ENCODE measurements around the gene PHF1. TPM values are rescaled to one million over a fixed set of nuclear protein-coding genes. Genes with fewer than 3 reads are reported as not detected.

The PHF1 gene
- total RNA-seq, 1 donor from 2014 or later, result 63.6 TPM

DNA sequence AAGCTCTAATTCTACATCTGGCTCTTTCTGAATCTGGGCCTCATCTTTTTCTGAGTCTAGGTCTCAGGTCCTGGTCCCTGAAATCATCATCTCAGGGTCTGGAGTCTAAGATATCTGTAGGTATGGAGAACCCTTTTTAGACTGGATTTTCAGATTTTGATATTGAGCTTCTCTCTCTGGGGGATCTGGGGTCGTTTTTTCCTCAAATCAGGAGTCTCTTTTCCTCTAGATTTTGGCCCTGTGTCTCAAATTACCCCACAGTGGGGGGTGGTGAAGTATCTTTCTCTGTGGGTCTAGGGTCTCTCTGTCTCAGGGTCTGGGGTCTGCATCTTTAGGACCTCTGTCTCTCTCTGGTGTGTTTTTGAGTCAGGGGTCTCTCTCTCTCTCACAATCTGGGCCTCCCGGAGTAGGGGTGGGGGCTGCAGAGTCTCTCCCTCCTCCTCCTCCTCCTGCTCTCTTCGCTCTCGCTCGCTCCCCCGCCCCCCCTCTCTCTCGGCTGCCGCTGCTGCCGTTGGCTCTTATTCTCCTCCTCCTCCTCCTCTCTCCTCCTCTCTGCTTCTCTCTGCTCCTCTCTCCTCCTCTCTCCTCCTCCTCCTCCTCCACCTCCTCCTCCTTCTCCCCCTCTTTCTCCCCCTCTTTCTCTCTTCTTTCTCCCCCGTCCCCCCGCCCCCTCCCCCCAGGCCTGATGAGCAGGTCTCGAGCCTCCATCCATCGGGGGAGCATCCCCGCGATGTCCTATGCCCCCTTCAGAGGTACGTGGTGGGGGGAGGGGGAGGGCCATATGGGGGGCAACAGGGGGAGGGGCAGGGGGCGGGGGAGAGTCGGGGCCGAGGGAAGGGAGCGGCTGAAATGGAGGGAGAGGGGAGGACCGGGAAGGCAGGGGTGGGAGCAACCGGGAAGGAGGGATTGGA is 9.0 kb downstream of the PHF1 start, which contains the start of gene SYNGAP1:
TSS of gene SYNGAP1 (plus strand) at position 486 of the 911 bp plus-strand sequence. CDS start at position 686, 200 bp downstream.
- peaks cover 69% of the 10 kb centered on the region for H3K4me1 Mint-ChIP-seq
- peak within 1 kb of the TSS; percentile 98 for H3K27ac Mint-ChIP-seq
- TF ChIP-seq, protein P1, sequence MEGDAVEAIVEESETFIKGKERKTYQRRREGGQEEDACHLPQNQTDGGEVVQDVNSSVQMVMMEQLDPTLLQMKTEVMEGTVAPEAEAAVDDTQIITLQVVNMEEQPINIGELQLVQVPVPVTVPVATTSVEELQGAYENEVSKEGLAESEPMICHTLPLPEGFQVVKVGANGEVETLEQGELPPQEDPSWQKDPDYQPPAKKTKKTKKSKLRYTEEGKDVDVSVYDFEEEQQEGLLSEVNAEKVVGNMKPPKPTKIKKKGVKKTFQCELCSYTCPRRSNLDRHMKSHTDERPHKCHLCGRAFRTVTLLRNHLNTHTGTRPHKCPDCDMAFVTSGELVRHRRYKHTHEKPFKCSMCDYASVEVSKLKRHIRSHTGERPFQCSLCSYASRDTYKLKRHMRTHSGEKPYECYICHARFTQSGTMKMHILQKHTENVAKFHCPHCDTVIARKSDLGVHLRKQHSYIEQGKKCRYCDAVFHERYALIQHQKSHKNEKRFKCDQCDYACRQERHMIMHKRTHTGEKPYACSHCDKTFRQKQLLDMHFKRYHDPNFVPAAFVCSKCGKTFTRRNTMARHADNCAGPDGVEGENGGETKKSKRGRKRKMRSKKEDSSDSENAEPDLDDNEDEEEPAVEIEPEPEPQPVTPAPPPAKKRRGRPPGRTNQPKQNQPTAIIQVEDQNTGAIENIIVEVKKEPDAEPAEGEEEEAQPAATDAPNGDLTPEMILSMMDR (IDR thresholded peaks at IDR 0.05; ENCODE audit: unreplicated experiment), result no peak
- H3K36me3 Mint-ChIP-seq, result peaks cover 13% of the 10 kb centered on the region
- H3K4me3 Mint-ChIP-seq, result peak within 1 kb of the TSS; percentile 94
- no peaks in the 10 kb centered on the region for H3K9me3 Mint-ChIP-seq
- H3K27me3 Mint-ChIP-seq (ENCODE audit: low read depth), result no peaks in the 10 kb centered on the region
- no peak for DNase-seq (ENCODE audit: low spot score in 2 of 2, unreplicated experiment in 2 of 2)

DNA sequence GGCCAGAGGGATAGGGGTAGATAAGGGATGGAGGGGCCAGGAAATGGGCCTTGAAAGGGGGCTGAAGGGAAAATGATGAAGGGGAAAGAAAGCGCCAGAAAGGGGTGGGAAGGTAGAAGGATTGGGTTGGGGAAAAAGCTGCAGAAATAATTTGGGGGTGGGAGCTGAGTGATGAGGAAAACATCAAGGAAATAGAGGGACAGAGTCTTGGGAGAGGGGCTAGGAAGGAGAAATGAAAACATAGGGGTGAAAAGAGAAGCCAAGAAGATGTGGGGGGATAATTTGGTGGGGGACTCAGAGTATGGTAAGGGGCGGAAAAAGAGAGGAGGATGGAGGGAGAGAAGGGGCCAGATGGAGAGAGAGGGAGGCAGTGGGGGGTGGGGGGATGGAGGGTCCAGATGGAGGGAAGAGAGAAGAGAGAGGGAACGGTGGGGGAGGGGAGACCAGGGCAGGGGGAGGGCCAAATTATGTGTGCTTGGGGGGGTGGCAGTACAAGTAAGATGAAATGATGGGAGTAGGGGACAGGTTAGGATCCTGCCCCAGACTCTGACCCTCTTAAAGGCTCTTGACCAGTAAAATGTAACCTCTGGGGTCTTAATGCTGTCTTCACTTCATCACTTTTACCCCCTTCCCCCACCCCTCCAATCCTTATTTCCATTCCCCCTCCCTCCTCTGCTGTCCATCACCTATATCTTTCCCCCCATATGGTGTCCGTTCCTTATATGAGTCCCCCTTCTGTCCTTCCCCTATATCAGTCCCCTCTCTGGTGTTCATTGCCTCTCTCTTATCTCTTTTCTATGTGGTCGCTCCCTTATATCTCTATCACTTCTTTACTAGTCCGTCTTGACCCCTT is 9.9 kb downstream of the PHF1 start:
- TF ChIP-seq, protein P1 (IDR thresholded peaks at IDR 0.05; ENCODE audit: unreplicated experiment), result no peak
- Mint-ChIP-seq H3K27ac (peak overlapping the region; percentile 90), H3K4me3 (peak overlapping the region; percentile 70), H3K36me3 (peaks cover 10% of the 10 kb centered on the region), H3K27me3 (ENCODE audit: low read depth) (no peaks in the 10 kb centered on the region), H3K4me1 (peaks cover 73% of the 10 kb centered on the region), H3K9me3 (no peaks in the 10 kb centered on the region)
- DNase-seq (ENCODE audit: low spot score in 2 of 2, unreplicated experiment in 2 of 2), result no peak

- H3K4me3 Mint-ChIP-seq, result peak overlapping the region; percentile 70
- peak overlapping the region; percentile 45 for H3K27ac Mint-ChIP-seq
- peaks cover 8% of the 10 kb centered on the region for H3K36me3 Mint-ChIP-seq
- peaks cover 71% of the 10 kb centered on the region for H3K4me1 Mint-ChIP-seq
- no peaks in the 10 kb centered on the region for H3K27me3 Mint-ChIP-seq (ENCODE audit: low read depth)
- no peaks in the 10 kb centered on the region for H3K9me3 Mint-ChIP-seq
- TF ChIP-seq, protein P1 (IDR thresholded peaks at IDR 0.05; ENCODE audit: unreplicated experiment), result no peak
- DNase-seq (ENCODE audit: low spot score in 2 of 2, unreplicated experiment in 2 of 2), result no peak
These were observed 10.5 kb downstream of the PHF1 start for GRCh38 chr6:33421344-33421643.

- Mint-ChIP-seq H3K4me1 (peaks cover 71% of the 10 kb centered on the region), H3K27ac (peak overlapping the region; percentile 97), H3K4me3 (no peak overlapping the region), H3K36me3 (peaks cover 8% of the 10 kb centered on the region), H3K9me3 (no peaks in the 10 kb centered on the region), H3K27me3 (ENCODE audit: low read depth) (no peaks in the 10 kb centered on the region)
- TF ChIP-seq, protein P1 (IDR thresholded peaks at IDR 0.05; ENCODE audit: unreplicated experiment), result no peak
- no peak for DNase-seq (ENCODE audit: low spot score in 2 of 2, unreplicated experiment in 2 of 2)
These were observed 13.0 kb downstream of the PHF1 start for GRCh38 chr6:33423777-33424176.

DNA sequence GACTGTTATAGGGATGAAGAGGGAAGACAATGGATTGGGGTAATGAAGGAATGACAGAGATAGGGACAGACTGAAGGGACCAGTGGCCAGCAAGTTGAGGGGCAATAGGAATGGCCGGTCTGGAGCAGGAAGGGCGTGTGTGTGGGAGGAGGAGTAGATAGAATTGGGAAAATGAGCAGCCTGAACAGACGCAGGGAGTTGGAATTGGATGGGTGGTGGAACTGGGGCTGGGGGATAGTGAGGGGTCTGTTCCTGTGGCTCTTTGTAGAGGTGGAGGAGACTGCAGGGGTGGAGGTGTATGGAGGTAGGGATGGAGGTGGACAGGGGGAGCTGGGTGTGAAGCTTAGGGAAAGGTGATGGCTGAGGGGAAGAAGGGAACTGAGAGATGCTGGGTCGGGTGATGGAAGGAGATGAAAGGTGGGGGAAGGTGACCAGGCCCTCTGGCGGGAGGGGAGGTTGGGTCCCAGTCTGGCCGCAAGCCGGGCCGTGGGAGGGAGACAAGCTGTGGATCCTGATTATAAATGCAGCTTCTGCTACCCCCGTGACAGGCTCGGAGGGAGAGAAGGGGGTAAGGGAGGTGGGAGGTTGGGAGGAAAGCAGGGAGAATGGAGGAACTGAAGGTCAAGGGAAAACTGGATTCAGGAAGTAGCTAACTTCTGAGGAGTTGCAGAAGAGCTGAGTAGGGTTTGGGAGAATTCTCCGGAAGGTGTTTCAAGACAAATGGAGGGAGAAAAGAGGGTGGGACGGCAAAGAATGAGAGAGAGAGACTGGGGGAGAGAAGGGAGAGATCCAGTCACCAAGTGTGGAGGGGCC is 14.2 kb downstream of the PHF1 start:
- Mint-ChIP-seq H3K27ac (peak overlapping the region; percentile 97), H3K27me3 (ENCODE audit: low read depth) (no peaks in the 10 kb centered on the region), H3K4me1 (peaks cover 71% of the 10 kb centered on the region), H3K36me3 (peaks cover 8% of the 10 kb centered on the region), H3K4me3 (peak overlapping the region; percentile 80), H3K9me3 (no peaks in the 10 kb centered on the region)
- TF ChIP-seq, protein P1 (IDR thresholded peaks at IDR 0.05; ENCODE audit: unreplicated experiment), result no peak
- DNase-seq (ENCODE audit: low spot score in 2 of 2, unreplicated experiment in 2 of 2), result no peak

All from mesothelial cell of epicardium (in vitro differentiated cells).